ENCODE results near the gene DOCK11. TPM values are rescaled to one million over a fixed set of nuclear protein-coding genes. Genes with fewer than 3 reads are reported as not detected.
A peak's percentile ranks its signal among the peaks of the same experiment; 100 is the strongest.

The DOCK11 gene
- total and polyA plus RNA-seq, 2 donors (not counting 3 experiments of a cell fraction or from before 2014, with no cell fraction given): 0.37 to 0.86 TPM

- Histone ChIP-seq H3K79me2 (ENCODE audit: control insufficient read depth, insufficient read depth, low read length) (peaks cover 6% of the 10 kb centered on the region), H3K9me3 (replicated peaks; ENCODE audit: control insufficient read depth, insufficient read depth, low read length) (no peaks in the 10 kb centered on the region), H3K4me2 (ENCODE audit: insufficient read depth, low read length) (no peak overlapping the region), H3K9me1 (replicated peaks; ENCODE audit: control insufficient read depth, extremely low read depth, insufficient read depth, low read length) (no peaks in the 10 kb centered on the region), H3K27ac (ENCODE audit: insufficient read depth, low read depth, low read length) (no peak overlapping the region), H3K36me3 (ENCODE audit: control insufficient read depth in 2 of 2, extremely low read depth in 1 of 2, insufficient read depth in 2 of 2, low read length in 2 of 2) (no peaks in the 10 kb centered on the region), H3K4me3 (replicated peaks in 1 of 3; ENCODE audit: insufficient read depth in 1 of 3, low read depth in 1 of 3, low read length in 3 of 3) (no peak overlapping the region), H3K27me3 (ENCODE audit: control insufficient read depth in 2 of 2, insufficient read depth in 2 of 2, low read length in 2 of 2) (no peaks in the 10 kb centered on the region), H3K9ac (replicated peaks; ENCODE audit: extremely low read depth, insufficient read depth, low read length) (no peak overlapping the region), H2AFZ (ENCODE audit: low read depth, low read length) (no peak overlapping the region), H3K4me1 (ENCODE audit: control insufficient read depth, extremely low read depth, insufficient read depth, low read length) (peaks cover 21% of the 10 kb centered on the region), H4K20me1 (replicated peaks; ENCODE audit: control insufficient read depth, extremely low read depth, insufficient read depth, low read length) (no peaks in the 10 kb centered on the region)
- dilution Hi-C loops (cut with MboI; ENCODE audit: extremely low pct_ligation_motif_present, low sequenced_read_pairs) (no loop called here), intact Hi-C loops (cut with micrococcal nuclease) (no loop called here)
- BruUV-seq (replicated peaks): no TSS peak
- ChIA-PET CTCF (interaction anchor here (2.4 kb wide), 1 partner anchor 83 kb away, joined by 8 read pairs; no protein-coding TSS in a partner anchor), POLR2A (no interaction called here)
- TF ChIP-seq POLR2A (IDR thresholded peaks at IDR 0.05; ENCODE audit: low read depth, low read length): no peak
- FAIRE-seq (no peak), DNase-seq (ENCODE audit: low read depth, low spot score) (no peak)
Observed at GRCh38 chrX:118724365-118724764, 228.8 kb downstream of the DOCK11 start.

GRCh38 chrX:118724775-118725174 lies 229.2 kb downstream of the DOCK11 start:
- peaks cover 25% of the 10 kb centered on the region for H3K4me1 ChIP-seq (ENCODE audit: control insufficient read depth, extremely low read depth, insufficient read depth, low read length)
- ChIA-PET CTCF (interaction anchor here (2.4 kb wide), 1 partner anchor 83 kb away, joined by 8 read pairs; no protein-coding TSS in a partner anchor), POLR2A (no interaction called here)
- TF ChIP-seq MYC (IDR thresholded peaks at IDR 0.05; ENCODE audit: low read depth, low read length): no peak
- TF ChIP-seq EZH2 (IDR thresholded peaks at IDR 0.05; ENCODE audit: borderline replicate concordance, low read depth, low read length, severe bottlenecking): no peak
- no peak for TF ChIP-seq GATA2 (IDR thresholded peaks at IDR 0.05; ENCODE audit: insufficient read depth, insufficient read length, low read depth, low read length)
- FAIRE-seq: no peak
- H3K79me2 ChIP-seq (ENCODE audit: control insufficient read depth, insufficient read depth, low read length): peaks cover 10% of the 10 kb centered on the region
- dilution Hi-C loops (cut with MboI; ENCODE audit: extremely low pct_ligation_motif_present, low sequenced_read_pairs) (no loop called here), intact Hi-C loops (cut with micrococcal nuclease) (no loop called here)
- peak overlapping the region; percentile 10 for H3K4me2 ChIP-seq (ENCODE audit: insufficient read depth, low read length)
- no peaks in the 10 kb centered on the region for H3K27me3 ChIP-seq (ENCODE audit: control insufficient read depth in 2 of 2, insufficient read depth in 2 of 2, low read length in 2 of 2)
- peak overlapping the region; percentile 54 for H2AFZ ChIP-seq (ENCODE audit: low read depth, low read length)
- DNase-seq (ENCODE audit: low read depth, low spot score): no peak
- no peaks in the 10 kb centered on the region for H3K36me3 ChIP-seq (ENCODE audit: control insufficient read depth in 2 of 2, extremely low read depth in 1 of 2, insufficient read depth in 2 of 2, low read length in 2 of 2)
- no peaks in the 10 kb centered on the region for H4K20me1 ChIP-seq (replicated peaks; ENCODE audit: control insufficient read depth, extremely low read depth, insufficient read depth, low read length)
- H3K9me3 ChIP-seq (replicated peaks; ENCODE audit: control insufficient read depth, insufficient read depth, low read length): no peaks in the 10 kb centered on the region
- H3K27ac ChIP-seq (ENCODE audit: insufficient read depth, low read depth, low read length): no peak overlapping the region
- H3K9me1 ChIP-seq (replicated peaks; ENCODE audit: control insufficient read depth, extremely low read depth, insufficient read depth, low read length): no peaks in the 10 kb centered on the region
- H3K4me3 ChIP-seq (replicated peaks in 1 of 3; ENCODE audit: insufficient read depth in 1 of 3, low read depth in 1 of 3, low read length in 3 of 3): no peak overlapping the region
- BruUV-seq (replicated peaks): no TSS peak
- H3K9ac ChIP-seq (replicated peaks; ENCODE audit: extremely low read depth, insufficient read depth, low read length): no peak overlapping the region
